Stimulated activated CD8-positive, alpha-beta memory T cell treated with anti-CD3 and anti-CD28 coated beads, Interleukin-12 subunit alpha, Interleukin-12 subunit beta, amount 100 ng/mL, for 1 hour (primary cell): ENCODE measurements around the gene NOXA1.
A peak's percentile ranks its signal among the peaks of the same experiment; 100 is the strongest.

Experiments used
- DNase-seq: peaks from one replicate; pipeline ENCODE4 v3.0.0-alpha.2; 2020; ENCODE audit warnings: low read depth

The NOXA1 gene

GRCh38 chr9:137454597-137455358 is 31.6 kb downstream of the NOXA1 start:
- no peak for DNase-seq

- no peak for DNase-seq
These were observed 32.3 kb downstream of the NOXA1 start for GRCh38 chr9:137455359-137455991.

- no peak for DNase-seq
These were observed 33.1 kb downstream of the NOXA1 start for GRCh38 chr9:137456061-137456863.

- no peak for DNase-seq
These were observed 33.7 kb downstream of the NOXA1 start for GRCh38 chr9:137456864-137457405.

- DNase-seq: no peak
These were observed 34.4 kb downstream of the NOXA1 start for GRCh38 chr9:137457406-137458193.

- no peak for DNase-seq
These were observed 35.3 kb downstream of the NOXA1 start for GRCh38 chr9:137458194-137459151.

- DNase-seq: peak; percentile 89
These were observed 36.0 kb downstream of the NOXA1 start, which contains the start of gene NSMF for GRCh38 chr9:137459152-137459600. NSMF (minus strand) TSS chr9:137459334; CDS start chr9:137459102, 232 bp downstream.

GRCh38 chr9:137459601-137460362 is 36.6 kb downstream of the NOXA1 start:
- no peak for DNase-seq

DNA sequence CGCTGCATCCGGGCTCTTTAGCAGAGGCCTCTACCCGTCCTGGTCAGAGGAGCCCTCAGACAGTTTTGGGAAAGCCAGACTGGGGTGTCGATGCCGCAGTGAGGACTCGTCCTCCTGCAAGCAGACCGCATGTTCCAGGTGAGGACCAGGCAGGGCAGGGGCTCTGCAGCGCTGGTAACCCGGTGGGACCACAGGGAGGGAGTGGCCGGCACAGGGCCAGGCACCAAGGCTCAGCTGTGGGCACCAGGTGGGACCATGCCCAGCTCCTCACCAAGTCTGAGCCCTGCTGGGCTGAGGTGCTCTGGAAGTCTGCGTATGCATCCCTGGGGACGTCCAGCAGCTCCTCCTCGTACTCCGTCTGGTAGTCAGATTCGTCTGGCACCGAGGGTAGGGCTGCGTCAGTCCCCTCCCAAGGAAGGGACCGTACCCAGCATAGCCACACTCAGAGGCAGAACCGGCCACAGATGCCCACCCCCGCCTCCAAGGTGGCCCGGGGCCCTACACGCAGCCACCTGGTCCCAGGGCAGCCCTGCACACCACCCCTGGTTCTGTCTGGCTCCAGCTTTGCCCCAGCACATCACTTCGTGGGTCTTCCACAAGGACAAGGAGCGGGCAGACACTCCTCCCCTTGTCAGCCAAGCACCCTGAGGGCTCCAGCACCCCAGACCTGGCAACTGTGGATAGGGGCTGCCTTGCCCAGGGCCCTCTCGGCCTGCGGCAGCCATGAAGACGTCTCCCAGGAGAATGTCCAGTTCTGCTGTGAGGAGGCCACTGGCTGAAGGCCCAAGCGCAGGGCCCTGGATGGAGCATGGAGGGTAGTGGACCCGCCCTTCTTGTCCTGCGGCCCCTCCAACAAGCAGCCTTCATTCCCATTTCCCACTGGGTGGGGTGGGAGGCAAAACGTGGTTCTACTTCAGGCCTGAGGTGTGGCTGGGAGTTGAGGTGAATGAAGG is 37.4 kb downstream of the NOXA1 start:
- DNase-seq: no peak

DNA sequence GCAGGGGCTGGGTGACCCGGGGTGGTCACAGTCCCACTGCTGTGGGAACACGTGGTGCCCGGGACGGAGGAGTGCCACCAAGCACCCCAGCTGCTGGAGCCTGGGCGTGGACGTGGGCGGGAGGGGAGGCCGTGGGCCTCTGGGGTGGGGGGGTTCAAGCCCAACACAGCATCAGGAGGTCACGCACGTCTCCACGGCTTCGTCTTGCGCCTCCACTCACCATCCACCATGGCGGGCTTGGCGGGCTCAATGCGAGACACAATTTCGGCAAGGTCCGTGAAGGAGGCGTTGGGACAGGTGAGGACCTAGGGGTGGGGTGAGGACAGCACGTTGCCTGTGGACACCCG is 38.1 kb downstream of the NOXA1 start:
- DNase-seq: no peak

GRCh38 chr9:137461663-137462395 is 38.6 kb downstream of the NOXA1 start:
- peak; percentile 60 for DNase-seq

GRCh38 chr9:137462396-137462985 is 39.3 kb downstream of the NOXA1 start:
- DNase-seq: no peak

DNA sequence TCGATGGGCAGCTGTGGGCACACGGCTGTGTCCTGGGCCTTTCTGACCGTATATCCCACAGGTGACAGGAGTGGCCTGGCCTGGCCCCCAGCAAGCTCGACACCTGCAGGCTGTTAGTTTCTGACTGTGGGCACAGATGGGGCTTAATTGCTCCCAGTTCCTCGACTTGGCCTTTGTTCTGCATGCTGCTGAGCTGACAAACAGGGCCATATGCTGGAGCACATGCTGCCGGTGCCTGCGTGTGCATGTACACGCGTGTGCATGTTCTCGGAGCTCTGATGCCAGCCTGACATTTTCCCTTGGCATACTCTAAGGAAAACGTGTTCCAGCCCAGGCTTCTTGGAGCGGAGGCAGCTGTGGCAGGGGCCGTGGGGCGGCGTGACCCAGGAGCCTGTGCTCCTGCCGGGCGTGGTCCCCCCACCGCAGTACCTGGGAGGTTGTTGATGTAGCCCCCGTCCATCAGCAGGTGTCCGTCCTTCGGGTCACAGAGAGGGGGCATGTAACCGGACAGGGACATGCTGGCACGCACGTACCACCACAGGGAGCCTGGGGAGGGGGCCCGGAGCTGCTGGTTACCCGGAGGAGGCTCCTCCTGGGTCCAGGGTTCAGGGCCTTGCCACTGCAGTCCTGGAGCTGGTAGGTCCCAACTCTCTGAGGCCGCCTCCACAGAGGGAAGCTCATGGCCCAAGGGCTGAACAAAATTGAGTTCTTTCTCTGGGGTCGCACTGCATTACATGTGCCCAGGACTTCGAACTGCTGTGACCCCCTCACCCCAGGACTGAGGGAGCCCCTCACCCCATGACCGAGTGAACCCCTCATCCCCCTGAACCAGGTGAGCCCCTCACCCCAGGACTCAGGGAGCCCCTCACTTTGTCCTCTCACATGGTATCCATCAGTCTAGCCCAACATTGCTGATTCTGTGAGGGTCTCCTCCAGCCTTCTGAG is 40.1 kb downstream of the NOXA1 start:
- no peak for DNase-seq

DNA sequence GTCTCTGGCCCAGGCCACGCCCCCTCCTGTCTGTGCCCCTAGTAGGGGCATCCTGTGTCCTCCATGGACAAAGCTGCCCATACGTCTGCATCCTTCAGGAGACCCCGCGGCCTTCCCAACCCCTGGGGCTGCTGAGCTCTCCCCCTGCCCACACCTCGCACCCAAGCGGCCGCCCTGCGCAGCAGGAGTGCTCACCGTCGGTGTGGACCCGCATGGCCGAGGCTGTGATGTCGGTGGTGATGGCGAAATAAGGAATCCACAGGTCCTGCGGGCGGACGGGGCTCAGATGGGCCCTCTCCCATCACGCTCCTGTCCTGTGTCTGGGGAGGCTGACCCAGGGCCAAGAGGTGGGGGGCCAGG is 40.7 kb downstream of the NOXA1 start:
- DNase-seq: no peak

- DNase-seq: no peak
These were observed 41.3 kb downstream of the NOXA1 start for GRCh38 chr9:137464291-137464999.
